B cell (primary cell): ENCODE measurements around the gene RTP1. TPM values are rescaled to one million over a fixed set of nuclear protein-coding genes. Genes with fewer than 3 reads are reported as not detected.

ENCODE experiments used
- ATAC-seq: fragments of 200-7000 bp; cut with Tn5 transposase; one replicate; pipeline ENCODE4 v1.10.0; 2021; ENCODE audit warnings: low read depth, mild to moderate bottlenecking, moderate number of reproducible peaks, moderate library complexity
- CTCF ChIA-PET: fragments of 350-600 bp; sonication (Branson Sonifier 250); formaldehyde crosslinking; loops from one replicate; lab custom pipeline; 2021; ENCODE audit warnings: antibody characterized with exemption, inconsistent platforms; lab: Charles Lee
- POLR2A ChIA-PET: fragments of 350-600 bp; sonication (Branson Sonifier 250); formaldehyde crosslinking; loops from one replicate; lab custom pipeline; 2021; ENCODE audit warnings: antibody characterized with exemption; lab: Charles Lee
- DNase-seq: peaks from one replicate; pipeline ENCODE4 v3.0.0; 2013
- H2AFZ ChIP-seq: 2 replicates; pipeline ENCODE4 v1.6.1; 2012; ENCODE audit warnings: mild to moderate bottlenecking, low read depth, low read length; ENCODE audit not compliant: insufficient read depth, poor library complexity, severe bottlenecking
- H3K27ac ChIP-seq, 2 donors: 1 replicate in 1 of 2; 2 replicates in 1 of 2; pipeline ENCODE4 v1.5.1; 2012 to 2013; ENCODE audit warnings: low read length in 2 of 2, mild to moderate bottlenecking in 2 of 2, moderate library complexity in 1 of 2
- H3K27me3 ChIP-seq, 4 experiments: fragments of 200-600 bp in 1 of 4; sonication (generic) in 1 of 4; replicated peaks in 1 of 4; 1 replicate in 2 of 4; 2 replicates in 2 of 4; pipeline versions ENCODE4 v1.6.1 to v1.7.0; 2013 to 2016; ENCODE audit warnings: low read length in 3 of 4, mild to moderate bottlenecking in 2 of 4, mixed read lengths in 1 of 4, moderate library complexity in 1 of 4; ENCODE audit not compliant: insufficient read depth in 4 of 4, control insufficient read depth in 3 of 4; ENCODE audit errors: control extremely low read depth in 1 of 4
- H3K36me3 ChIP-seq, 2 experiments: replicated peaks in 1 of 2; 1 replicate in 1 of 2; 2 replicates in 1 of 2; pipeline versions ENCODE4 v1.6.1 to v1.7.1; 2013; ENCODE audit warnings: low read length in 1 of 2; ENCODE audit not compliant: insufficient read depth in 2 of 2, control insufficient read depth in 1 of 2; ENCODE audit errors: control extremely low read depth in 1 of 2, extremely low read depth in 1 of 2
- H3K4me1 ChIP-seq, 2 donors: fragments of 200-600 bp in 1 of 2; sonication (generic) in 1 of 2; 1 replicate in 1 of 2; 2 replicates in 1 of 2; pipeline versions ENCODE4 v1.5.1 to v1.6.1; 2013 to 2017; ENCODE audit warnings: low read length in 2 of 2; ENCODE audit not compliant: control insufficient read depth in 2 of 2, insufficient read depth in 2 of 2
- H3K4me2 ChIP-seq: replicated peaks from 2 replicates; pipeline ENCODE3; 2012; ENCODE audit warnings: mild to moderate bottlenecking, low read depth, low read length; ENCODE audit not compliant: poor library complexity, severe bottlenecking
- H3K4me3 ChIP-seq, 5 experiments: fragments of 200-600 bp in 1 of 5; sonication (generic) in 1 of 5; 1 replicate in 3 of 5; 2 replicates in 2 of 5; pipeline versions ENCODE4 v1.5.1 to v1.7.0; 2011 to 2016; ENCODE audit warnings: low read length in 4 of 5, mild to moderate bottlenecking in 4 of 5, low read depth in 2 of 5, control low read depth in 1 of 5, moderate library complexity in 1 of 5; ENCODE audit not compliant: insufficient read depth in 1 of 5; ENCODE audit errors: control extremely low read depth in 1 of 5, extremely low read depth in 1 of 5
- H3K79me2 ChIP-seq: fragments of 200-600 bp; sonication (generic); one replicate; pipeline ENCODE4 v1.6.0; 2016; ENCODE audit warnings: low read length; ENCODE audit not compliant: control insufficient read depth, insufficient read depth
- H3K9ac ChIP-seq: fragments of 200-600 bp; sonication (generic); 2 replicates; pipeline ENCODE4 v1.6.1; 2017; ENCODE audit warnings: mild to moderate bottlenecking, low read length, moderate library complexity
- H3K9me3 ChIP-seq, 3 donors: one replicate each; pipeline versions ENCODE4 v1.6.1 to v1.7.1; 2013; ENCODE audit warnings: low read length in 2 of 3; ENCODE audit not compliant: control insufficient read depth in 2 of 3, insufficient read depth in 1 of 3; ENCODE audit errors: control extremely low read depth in 1 of 3
- H4K20me1 ChIP-seq: 2 replicates; pipeline ENCODE4 v1.6.0; 2012; ENCODE audit warnings: mild to moderate bottlenecking, low read length; ENCODE audit not compliant: insufficient read depth, control insufficient read depth, poor library complexity, severe bottlenecking
- H3K27ac Mint-ChIP-seq: one replicate; pipeline ENCODE4 v1.8.0; 2021; ENCODE audit warnings: mixed read lengths
- H3K27me3 Mint-ChIP-seq: one replicate; pipeline ENCODE4 v1.8.0; 2021; ENCODE audit warnings: mixed read lengths
- H3K4me1 Mint-ChIP-seq: one replicate; pipeline ENCODE4 v1.8.0; 2021; ENCODE audit warnings: mixed read lengths
- H3K4me3 Mint-ChIP-seq: one replicate; pipeline ENCODE4 v1.8.0; 2021; ENCODE audit warnings: mixed read lengths
- H3K9me3 Mint-ChIP-seq: one replicate; pipeline ENCODE4 v1.8.0; 2022; ENCODE audit warnings: mixed read lengths; ENCODE audit not compliant: insufficient read depth
- EZH2 ChIP-seq: IDR thresholded peaks from 2 replicates; pipeline ENCODE4 v1.6.1; 2012; ENCODE audit warnings: borderline replicate concordance, low read depth, mild to moderate bottlenecking, moderate library complexity, low read length; ENCODE audit not compliant: insufficient read depth, poor library complexity, severe bottlenecking
- WGBS: methylation state at CpG from one replicate; pipeline ENCODE4 v1.1.5; 2013; ENCODE audit warnings: missing lambda C conversion rate; ENCODE audit not compliant: insufficient coverage; 5-methylcytosine and 5-hydroxymethylcytosine counted together
- intact Hi-C: fragments of 100-400 bp; cut with micrococcal nuclease; formaldehyde crosslinking; loops from one replicate; pipeline ENCODE4 v1.10.0; 2022
- polyA plus RNA-seq: library from polyadenylated mRNA; depleted of rRNA; stranded (reverse); fragments of >200 nt; gene quantifications from 2 replicates; pipeline ENCODE4 v1.2.3, GENCODE V29; 2012
- total RNA-seq, 2 donors: library from RNA; stranded (reverse); fragments of 120-200 nt in 1 of 2; gene quantifications; 1 replicate in 1 of 2; 2 replicates in 1 of 2; pipeline versions ENCODE4 v1.2.3 to v1.2.4, GENCODE V29; 2013 to 2022
- TF ChIP-seq, protein P1 (sequence below): fragments of 200-600 bp; IDR thresholded peaks from one replicate; pipeline ENCODE4 v1.8.0; 2022; ENCODE audit warnings: antibody characterized with exemption, mild to moderate bottlenecking

The RTP1 gene
- total and polyA plus RNA-seq, 2 donors (not counting 1 experiment from before 2014, with no cell fraction given), result not detected

- Histone ChIP-seq H3K79me2 (no peaks in the 10 kb centered on the region), H3K36me3 (no peaks in the 10 kb centered on the region), H3K27me3 (peaks cover 0 to 17% (median 3%) of the 10 kb centered on the region in 4 experiments), H2AFZ (no peak overlapping the region), H3K4me2 (no peak overlapping the region), H3K4me3 (no peak overlapping the region), H3K9ac (no peak overlapping the region), H3K27ac (no peak overlapping the region), H3K4me1 (no peaks in the 10 kb centered on the region), H4K20me1 (no peaks in the 10 kb centered on the region), H3K9me3 (peaks cover 0 to 2% (median 2%) of the 10 kb centered on the region in 3 donors)
- POLR2A ChIA-PET, result no interaction called here
- 90% methylated on average over 3 of the region's 3 CpGs for WGBS
- TF ChIP-seq EZH2, result no peak
- TF ChIP-seq, protein P1, sequence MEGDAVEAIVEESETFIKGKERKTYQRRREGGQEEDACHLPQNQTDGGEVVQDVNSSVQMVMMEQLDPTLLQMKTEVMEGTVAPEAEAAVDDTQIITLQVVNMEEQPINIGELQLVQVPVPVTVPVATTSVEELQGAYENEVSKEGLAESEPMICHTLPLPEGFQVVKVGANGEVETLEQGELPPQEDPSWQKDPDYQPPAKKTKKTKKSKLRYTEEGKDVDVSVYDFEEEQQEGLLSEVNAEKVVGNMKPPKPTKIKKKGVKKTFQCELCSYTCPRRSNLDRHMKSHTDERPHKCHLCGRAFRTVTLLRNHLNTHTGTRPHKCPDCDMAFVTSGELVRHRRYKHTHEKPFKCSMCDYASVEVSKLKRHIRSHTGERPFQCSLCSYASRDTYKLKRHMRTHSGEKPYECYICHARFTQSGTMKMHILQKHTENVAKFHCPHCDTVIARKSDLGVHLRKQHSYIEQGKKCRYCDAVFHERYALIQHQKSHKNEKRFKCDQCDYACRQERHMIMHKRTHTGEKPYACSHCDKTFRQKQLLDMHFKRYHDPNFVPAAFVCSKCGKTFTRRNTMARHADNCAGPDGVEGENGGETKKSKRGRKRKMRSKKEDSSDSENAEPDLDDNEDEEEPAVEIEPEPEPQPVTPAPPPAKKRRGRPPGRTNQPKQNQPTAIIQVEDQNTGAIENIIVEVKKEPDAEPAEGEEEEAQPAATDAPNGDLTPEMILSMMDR, result no peak
- intact Hi-C loops, result no loop called here
- no peak overlapping the region for H3K4me3 Mint-ChIP-seq
- no peak overlapping the region for H3K27ac Mint-ChIP-seq
- no peaks in the 10 kb centered on the region for H3K4me1 Mint-ChIP-seq
- ATAC-seq, result no peak
- H3K27me3 Mint-ChIP-seq, result peaks cover 35% of the 10 kb centered on the region
- DNase-seq, result no peak
- CTCF ChIA-PET, result no interaction called here
- H3K9me3 Mint-ChIP-seq, result no peaks in the 10 kb centered on the region
Measured at GRCh38 chr3:187212196-187212545, 14.9 kb downstream of the RTP1 start.

DNA sequence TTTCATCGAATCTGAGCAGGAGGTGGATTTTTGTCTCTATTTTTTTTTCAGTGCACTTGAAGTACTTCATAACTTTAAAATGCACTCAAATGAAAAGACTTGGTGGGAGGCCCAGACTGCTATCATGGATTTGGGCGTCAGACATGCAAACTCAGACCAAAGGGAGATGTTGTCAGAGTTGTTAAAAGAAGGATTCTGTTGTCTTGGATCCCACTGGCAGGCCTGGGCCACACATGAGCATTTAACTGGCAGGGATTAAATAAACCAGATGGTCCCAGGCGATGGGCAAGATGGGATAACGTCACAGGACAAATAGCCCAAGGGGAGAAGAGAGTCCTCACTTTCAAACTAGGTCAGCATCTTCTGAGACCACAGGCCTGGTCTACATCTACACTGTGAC is 15.4 kb downstream of the RTP1 start:
- H3K4me2 ChIP-seq, result no peak overlapping the region
- Mint-ChIP-seq H3K27me3 (peaks cover 30% of the 10 kb centered on the region), H3K4me1 (no peaks in the 10 kb centered on the region), H3K9me3 (no peaks in the 10 kb centered on the region), H3K4me3 (no peak overlapping the region), H3K27ac (no peak overlapping the region)
- ATAC-seq, result no peak
- WGBS, result 95% methylated on average over 3 of the region's 4 CpGs
- DNase-seq, result no peak
- no peaks in the 10 kb centered on the region for H3K4me1 ChIP-seq
- no peak overlapping the region for H3K27ac ChIP-seq
- no peaks in the 10 kb centered on the region for H3K36me3 ChIP-seq
- POLR2A ChIA-PET, result no interaction called here
- intact Hi-C loops, result no loop called here
- no peak overlapping the region for H3K9ac ChIP-seq
- H4K20me1 ChIP-seq, result no peaks in the 10 kb centered on the region
- CTCF ChIA-PET, result interaction anchor here (0.7 kb wide), 1 partner anchor 158 kb away, joined by 3 read pairs; no protein-coding TSS in a partner anchor
- H3K9me3 ChIP-seq, result no peaks in the 10 kb centered on the region
- H2AFZ ChIP-seq, result no peak overlapping the region
- TF ChIP-seq, protein P1, result no peak
- no peak for TF ChIP-seq EZH2
- H3K4me3 ChIP-seq, result no peak overlapping the region
- H3K27me3 ChIP-seq, result peaks cover 0 to 17% (median 3%) of the 10 kb centered on the region in 4 experiments
- no peaks in the 10 kb centered on the region for H3K79me2 ChIP-seq
